SU-DHL-6 (cell line): ENCODE measurements around the gene GRIN3B.

Experiments used
- CTCF ChIP-seq: fragments of 200-600 bp; sonication (generic); IDR thresholded peaks from one replicate; pipeline ENCODE4 v1.5.1; 2017; ENCODE audit warnings: antibody characterized with exemption, mild to moderate bottlenecking, low read length, moderate library complexity; ENCODE audit not compliant: insufficient read depth, poor library complexity, severe bottlenecking
- EZH2phosphoT487 ChIP-seq: fragments of 200-600 bp; sonication (generic), shearing (Covaris generic); conservative IDR thresholded peaks from 2 replicates; pipeline ENCODE4 v1.6.1; 2018; ENCODE audit warnings: mild to moderate bottlenecking, antibody characterized with exemption, low read length, moderate library complexity, mixed read lengths

GRCh38 chr19:1049800-1050199, 49.6 kb downstream of the GRIN3B start:
- TF ChIP-seq CTCF (no peak), EZH2phosphoT487 (no peak)
